Measurements from ENCODE around the gene ANKS3. TPM values are rescaled to one million over a fixed set of nuclear protein-coding genes. Genes with fewer than 3 reads are reported as not detected.

Gene ANKS3
- total RNA-seq, 2 experiments from 2014 or later, result 17.6 to 21.7 TPM

- no peaks in the 10 kb centered on the region for H3K4me1 ChIP-seq (ENCODE audit: insufficient read depth, low read length, poor library complexity, severe bottlenecking)
- H3K9me3 ChIP-seq (ENCODE audit: low read length), result no peaks in the 10 kb centered on the region
Observed at GRCh38 chr16:4661661-4662060, 72.4 kb downstream of the ANKS3 start.

GRCh38 chr16:4660454-4661007 lies 73.5 kb downstream of the ANKS3 start:
- Histone ChIP-seq H3K4me3 (ENCODE audit: low read depth, low read length, poor library complexity, severe bottlenecking) (no peak overlapping the region), H3K27ac (ENCODE audit: low read depth, low read length, poor library complexity, severe bottlenecking) (no peak overlapping the region), H3K9me3 (ENCODE audit: low read length) (no peaks in the 10 kb centered on the region), H3K9me2 (ENCODE audit: insufficient read depth, low read length) (no peaks in the 10 kb centered on the region), H4K20me1 (ENCODE audit: insufficient read depth, low read length) (no peaks in the 10 kb centered on the region), H3K79me2 (ENCODE audit: insufficient read depth, low read depth, low read length) (no peaks in the 10 kb centered on the region), H2AFZ (ENCODE audit: low read length) (no peak overlapping the region), H3K4me2 (ENCODE audit: low read length) (no peak overlapping the region), H3K4me1 (ENCODE audit: insufficient read depth, low read length, poor library complexity, severe bottlenecking) (no peaks in the 10 kb centered on the region), H3K36me3 (ENCODE audit: insufficient read depth, low read length) (peaks cover 11% of the 10 kb centered on the region; the same call in 1 of the 2 replicates)
- POLR2A ChIA-PET, result interaction anchor here (0.6 kb wide), 1 partner anchor 125 kb away, joined by 5 read pairs; no protein-coding TSS in a partner anchor
- CTCF ChIA-PET (ENCODE audit: unreplicated experiment), result interaction anchor here (0.6 to 0.7 kb wide), 2 partner anchors 9 to 44 kb away, joined by 3 read pairs; no protein-coding TSS in a partner anchor
- intact Hi-C loops (cut with micrococcal nuclease; ENCODE audit: unreplicated experiment), result no loop called here
- TF ChIP-seq EZH2phosphoT487 (IDR thresholded peaks at IDR 0.05; ENCODE audit: borderline replicate concordance, low read depth, low read length) (no peak), CTCF (conservative IDR thresholded peaks at IDR 0.05; ENCODE audit: low read length) (no peak)
- no TSS peak for BruUV-seq (replicated peaks)
- no peak for DNase-seq (ENCODE audit: low spot score)

More at GRCh38 chr16:4661661-4662060, 72.4 kb downstream of the ANKS3 start:
- TF ChIP-seq EZH2phosphoT487 (IDR thresholded peaks at IDR 0.05; ENCODE audit: borderline replicate concordance, low read depth, low read length), result no peak
- TF ChIP-seq CTCF (conservative IDR thresholded peaks at IDR 0.05; ENCODE audit: low read length), result no peak
- no peak for DNase-seq (ENCODE audit: low spot score)
- ChIA-PET POLR2A (no interaction called here), CTCF (ENCODE audit: unreplicated experiment) (interaction anchor here (0.7 kb wide), 1 partner anchor 10 kb away, joined by 3 read pairs; no protein-coding TSS in a partner anchor)
- no TSS peak for BruUV-seq (replicated peaks)
- Histone ChIP-seq H4K20me1 (ENCODE audit: insufficient read depth, low read length) (no peaks in the 10 kb centered on the region), H3K4me3 (ENCODE audit: low read depth, low read length, poor library complexity, severe bottlenecking) (no peak overlapping the region), H3K27ac (ENCODE audit: low read depth, low read length, poor library complexity, severe bottlenecking) (no peak overlapping the region), H2AFZ (ENCODE audit: low read length) (no peak overlapping the region), H3K36me3 (ENCODE audit: insufficient read depth, low read length) (peaks cover 10% of the 10 kb centered on the region; the same call in 1 of the 2 replicates), H3K4me2 (ENCODE audit: low read length) (no peak overlapping the region), H3K79me2 (ENCODE audit: insufficient read depth, low read depth, low read length) (no peaks in the 10 kb centered on the region), H3K9me2 (ENCODE audit: insufficient read depth, low read length) (no peaks in the 10 kb centered on the region)
- intact Hi-C loops (cut with micrococcal nuclease; ENCODE audit: unreplicated experiment), result no loop called here
